SU-DHL-6 (cell line): ENCODE results near the gene CHRNA4.

ENCODE experiments used
- H2AFZ ChIP-seq: fragments of 200-600 bp; sonication (generic); 2 replicates; pipeline ENCODE4 v1.6.1; 2014; ENCODE audit warnings: low read depth, mild to moderate bottlenecking, moderate library complexity, mixed read lengths, antibody characterized with exemption, low read length; ENCODE audit not compliant: severe bottlenecking
- H3F3A ChIP-seq: fragments of 200-600 bp; shearing (Covaris generic); 2 replicates; pipeline ENCODE4 v1.6.0; 2016; ENCODE audit warnings: antibody characterized with exemption, mild to moderate bottlenecking; ENCODE audit not compliant: insufficient read depth
- H3K27ac ChIP-seq: fragments of 200-600 bp; sonication (generic); 2 replicates; pipeline ENCODE4 v1.5.1; 2016; ENCODE audit warnings: low read depth, mild to moderate bottlenecking, low read length, moderate library complexity, mixed read lengths
- H3K27me3 ChIP-seq: fragments of 200-600 bp; sonication (generic), shearing (Covaris generic); 2 replicates; pipeline ENCODE4 v1.6.0; 2014; ENCODE audit warnings: mild to moderate bottlenecking, low read length
- H3K36me3 ChIP-seq: fragments of 200-600 bp; sonication (generic); 2 replicates; pipeline ENCODE4 v1.6.1; 2014; ENCODE audit warnings: mild to moderate bottlenecking, low read length, mixed read lengths
- H3K4me2 ChIP-seq: fragments of 300-600, 200-600 bp; shearing (Covaris generic), sonication (generic); 2 replicates; pipeline ENCODE4 v1.6.0; 2014; ENCODE audit warnings: low read length, low read depth, mild to moderate bottlenecking; ENCODE audit not compliant: poor library complexity, severe bottlenecking
- H3K4me3 ChIP-seq: fragments of 200-600 bp; sonication (generic); 2 replicates; pipeline ENCODE4 v1.5.1; 2014; ENCODE audit warnings: antibody characterized with exemption, low read length, mild to moderate bottlenecking, mixed read lengths; ENCODE audit not compliant: insufficient read depth, poor library complexity, severe bottlenecking
- H3K79me2 ChIP-seq: fragments of 200-600 bp; sonication (generic); 2 replicates; pipeline ENCODE4 v1.6.1; 2014; ENCODE audit warnings: mild to moderate bottlenecking, low read length, moderate library complexity; ENCODE audit not compliant: insufficient read depth
- H3K9ac ChIP-seq: fragments of 200-600 bp; sonication (generic); 2 replicates; pipeline ENCODE4 v1.7.0; 2014; ENCODE audit warnings: mild to moderate bottlenecking, low read length
- H3K9me2 ChIP-seq: fragments of 200-600 bp; sonication (generic); replicated peaks from 2 replicates; pipeline ENCODE4 v1.6.1; 2014; ENCODE audit warnings: low read length; ENCODE audit not compliant: insufficient read depth
- H3K9me3 ChIP-seq: fragments of 200-600 bp; sonication (generic); 2 replicates; pipeline ENCODE4 v1.6.1; 2014; ENCODE audit warnings: low read length, mixed read lengths; ENCODE audit not compliant: insufficient read depth
- H4K20me1 ChIP-seq: fragments of 200-600 bp; sonication (generic); 2 replicates; pipeline ENCODE4 v1.6.1; 2014; ENCODE audit warnings: low read depth, mild to moderate bottlenecking, antibody characterized with exemption, low read length, moderate library complexity, mixed read lengths
- EZH2phosphoT487 ChIP-seq: fragments of 200-600 bp; sonication (generic), shearing (Covaris generic); conservative IDR thresholded peaks from 2 replicates; pipeline ENCODE4 v1.6.1; 2018; ENCODE audit warnings: mild to moderate bottlenecking, antibody characterized with exemption, low read length, moderate library complexity, mixed read lengths
- TF ChIP-seq, protein P1 (sequence below): fragments of 200-600 bp; sonication (generic); IDR thresholded peaks from one replicate; pipeline ENCODE4 v1.5.1; 2017; ENCODE audit warnings: antibody characterized with exemption, mild to moderate bottlenecking, low read length, moderate library complexity; ENCODE audit not compliant: insufficient read depth, poor library complexity, severe bottlenecking

Gene CHRNA4

DNA sequence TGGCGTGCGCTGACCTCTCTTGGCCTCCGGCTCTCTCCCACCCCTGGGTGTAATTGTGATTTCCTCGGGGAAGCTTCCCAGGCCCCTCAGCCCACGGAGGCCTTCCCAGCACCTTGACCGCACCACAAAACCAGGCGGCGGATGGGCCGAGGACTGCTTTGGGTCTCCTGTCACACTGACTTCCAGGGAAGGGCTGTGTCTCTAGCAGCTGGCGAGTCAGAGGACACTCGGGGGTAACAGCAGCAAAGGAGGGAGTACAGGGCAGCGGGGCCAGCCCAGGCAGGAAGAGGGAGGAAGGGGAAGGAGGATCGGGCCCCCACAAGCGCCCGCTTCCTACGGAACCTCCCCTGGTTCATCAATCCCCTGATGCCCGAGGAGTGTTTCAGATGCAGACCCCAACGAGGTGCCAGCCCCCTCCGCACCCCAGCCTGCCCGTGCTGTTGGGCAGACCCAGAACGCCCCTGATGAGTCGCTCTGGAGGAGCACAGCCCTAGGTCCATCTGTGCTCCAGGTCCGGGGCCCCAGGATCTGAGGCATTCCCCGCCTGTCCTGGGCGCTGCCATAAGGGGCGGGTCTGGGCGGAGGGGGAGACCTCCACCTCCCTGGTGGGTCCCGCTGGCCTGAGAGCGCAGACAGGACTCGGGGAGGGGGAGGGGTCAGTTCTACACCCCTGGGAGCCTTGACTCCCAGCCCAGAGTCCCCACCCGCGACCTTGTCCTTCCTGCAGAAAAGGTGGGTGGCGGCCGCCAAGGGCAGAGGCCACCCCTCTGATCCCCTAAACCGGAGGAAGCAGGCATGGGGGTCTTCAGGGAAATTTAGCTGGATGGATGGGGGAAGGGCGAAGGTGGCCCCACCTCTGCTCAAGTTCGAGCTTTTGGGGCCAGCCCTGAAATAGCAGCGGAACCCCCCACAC, 956 bp downstream of the CHRNA4 start:
- H3K4me3 ChIP-seq, result no peak overlapping the region
- H3K27me3 ChIP-seq, result no peaks in the 10 kb centered on the region
- no peaks in the 10 kb centered on the region for H3F3A ChIP-seq
- H3K9me3 ChIP-seq, result no peaks in the 10 kb centered on the region
- H4K20me1 ChIP-seq, result no peaks in the 10 kb centered on the region
- H3K4me2 ChIP-seq, result no peak overlapping the region
- H3K9me2 ChIP-seq, result no peaks in the 10 kb centered on the region
- H3K27ac ChIP-seq, result no peak overlapping the region
- no peaks in the 10 kb centered on the region for H3K36me3 ChIP-seq
- no peak overlapping the region for H2AFZ ChIP-seq
- no peak overlapping the region for H3K9ac ChIP-seq
- H3K79me2 ChIP-seq, result no peaks in the 10 kb centered on the region
- TF ChIP-seq, protein P1, sequence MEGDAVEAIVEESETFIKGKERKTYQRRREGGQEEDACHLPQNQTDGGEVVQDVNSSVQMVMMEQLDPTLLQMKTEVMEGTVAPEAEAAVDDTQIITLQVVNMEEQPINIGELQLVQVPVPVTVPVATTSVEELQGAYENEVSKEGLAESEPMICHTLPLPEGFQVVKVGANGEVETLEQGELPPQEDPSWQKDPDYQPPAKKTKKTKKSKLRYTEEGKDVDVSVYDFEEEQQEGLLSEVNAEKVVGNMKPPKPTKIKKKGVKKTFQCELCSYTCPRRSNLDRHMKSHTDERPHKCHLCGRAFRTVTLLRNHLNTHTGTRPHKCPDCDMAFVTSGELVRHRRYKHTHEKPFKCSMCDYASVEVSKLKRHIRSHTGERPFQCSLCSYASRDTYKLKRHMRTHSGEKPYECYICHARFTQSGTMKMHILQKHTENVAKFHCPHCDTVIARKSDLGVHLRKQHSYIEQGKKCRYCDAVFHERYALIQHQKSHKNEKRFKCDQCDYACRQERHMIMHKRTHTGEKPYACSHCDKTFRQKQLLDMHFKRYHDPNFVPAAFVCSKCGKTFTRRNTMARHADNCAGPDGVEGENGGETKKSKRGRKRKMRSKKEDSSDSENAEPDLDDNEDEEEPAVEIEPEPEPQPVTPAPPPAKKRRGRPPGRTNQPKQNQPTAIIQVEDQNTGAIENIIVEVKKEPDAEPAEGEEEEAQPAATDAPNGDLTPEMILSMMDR, result no peak
- TF ChIP-seq EZH2phosphoT487, result no peak

DNA sequence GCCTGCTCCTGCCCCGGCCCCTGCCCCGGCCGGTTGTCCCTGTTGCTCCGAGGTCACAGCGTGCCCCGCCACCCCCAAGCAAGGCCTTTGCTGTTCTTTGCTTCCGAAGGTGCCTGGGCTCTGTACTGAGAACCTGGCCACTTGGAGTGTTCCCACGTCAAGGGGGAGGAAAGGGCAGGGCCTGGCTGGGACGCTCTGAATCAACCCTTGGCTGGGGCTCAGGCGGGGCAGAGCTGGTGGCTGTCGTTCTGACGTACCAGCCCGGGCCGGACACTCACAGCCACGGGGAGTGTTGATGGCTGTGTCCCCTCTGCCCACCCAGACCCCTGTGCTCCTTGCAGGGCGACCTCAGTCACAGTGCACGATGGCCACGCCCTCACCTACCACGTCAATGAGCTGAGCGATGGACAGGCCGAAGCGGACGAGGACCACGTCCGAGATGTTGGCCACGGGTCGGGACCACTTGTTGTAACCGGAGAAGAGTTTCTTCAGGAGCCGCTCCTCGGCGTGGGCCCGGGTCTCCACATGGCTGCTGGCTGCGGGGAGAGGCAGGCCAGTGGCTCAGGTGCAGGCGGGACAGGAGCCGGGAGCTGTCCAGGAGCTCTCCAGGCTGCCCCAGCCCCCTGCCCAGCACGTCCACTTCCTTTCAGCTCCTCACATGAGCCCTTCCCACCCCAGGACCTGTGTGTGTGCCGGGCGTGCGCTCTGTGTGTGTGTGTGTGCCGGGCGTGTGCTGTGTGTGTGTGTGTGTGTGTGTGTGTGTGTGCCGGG, 1.8 kb downstream of the CHRNA4 start:
- no peaks in the 10 kb centered on the region for H3K9me2 ChIP-seq
- no peak overlapping the region for H2AFZ ChIP-seq
- no peaks in the 10 kb centered on the region for H3K9me3 ChIP-seq
- no peak overlapping the region for H3K4me3 ChIP-seq
- no peak overlapping the region for H3K9ac ChIP-seq
- no peaks in the 10 kb centered on the region for H3K79me2 ChIP-seq
- no peaks in the 10 kb centered on the region for H3K36me3 ChIP-seq
- no peaks in the 10 kb centered on the region for H4K20me1 ChIP-seq
- no peaks in the 10 kb centered on the region for H3F3A ChIP-seq
- TF ChIP-seq, protein P1, result no peak
- no peak for TF ChIP-seq EZH2phosphoT487
- H3K27me3 ChIP-seq, result no peaks in the 10 kb centered on the region
- no peak overlapping the region for H3K27ac ChIP-seq
- no peak overlapping the region for H3K4me2 ChIP-seq

DNA sequence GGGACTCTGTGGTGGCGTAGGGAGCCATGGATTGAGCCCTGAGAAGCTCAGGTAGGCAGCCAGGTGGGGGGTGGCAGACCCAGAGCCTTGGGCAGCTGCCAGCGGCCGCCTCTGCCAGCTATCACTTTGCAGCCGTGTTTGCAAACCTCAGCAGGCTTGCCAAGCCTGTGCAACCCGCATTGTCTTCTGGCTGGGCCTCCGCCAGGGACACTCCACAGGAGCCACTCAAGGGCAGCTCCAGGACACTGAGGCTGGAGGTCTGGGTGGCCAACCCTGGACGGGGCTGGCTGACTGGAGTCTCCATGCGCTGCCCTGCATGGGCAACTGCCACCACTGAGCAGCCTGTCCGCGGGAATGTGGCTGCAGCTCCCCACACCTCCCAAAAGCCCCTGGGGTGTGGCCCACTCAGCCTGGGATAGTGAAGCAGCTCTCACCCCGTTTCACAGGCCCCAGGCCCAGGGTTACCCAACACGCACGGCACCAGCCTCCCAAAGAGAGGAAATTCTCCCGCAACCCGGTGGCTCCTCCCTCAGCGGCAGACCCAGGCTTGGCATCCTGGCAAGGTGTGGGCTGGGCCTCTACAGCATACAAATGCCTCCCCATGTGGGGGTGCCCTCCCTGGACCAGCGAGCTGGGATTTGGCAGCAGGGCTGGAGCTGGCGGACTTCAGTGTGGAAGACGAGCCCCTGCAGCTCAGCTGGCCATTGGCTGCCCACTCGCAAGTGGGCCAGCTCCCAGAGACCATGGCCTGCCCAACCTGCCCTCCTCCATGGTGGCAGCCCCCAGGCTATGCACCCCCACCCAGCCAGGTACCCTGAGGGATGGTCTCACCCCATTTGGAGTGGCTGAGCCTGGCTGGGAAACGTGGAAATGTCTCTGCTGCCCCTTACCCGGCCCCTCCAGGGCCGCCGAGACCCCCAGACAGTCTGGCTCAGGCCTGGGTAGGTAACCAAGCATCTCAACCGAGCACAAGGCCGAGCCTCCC, 2.9 kb downstream of the CHRNA4 start:
- no peak overlapping the region for H2AFZ ChIP-seq
- no peak overlapping the region for H3K27ac ChIP-seq
- no peak overlapping the region for H3K4me2 ChIP-seq
- no peaks in the 10 kb centered on the region for H3K9me3 ChIP-seq
- no peaks in the 10 kb centered on the region for H3K9me2 ChIP-seq
- H3K9ac ChIP-seq, result no peak overlapping the region
- H3K79me2 ChIP-seq, result no peaks in the 10 kb centered on the region
- no peak overlapping the region for H3K4me3 ChIP-seq
- no peaks in the 10 kb centered on the region for H3F3A ChIP-seq
- H3K27me3 ChIP-seq, result no peaks in the 10 kb centered on the region
- TF ChIP-seq, protein P1, result no peak
- no peak for TF ChIP-seq EZH2phosphoT487
- no peaks in the 10 kb centered on the region for H4K20me1 ChIP-seq
- H3K36me3 ChIP-seq, result no peaks in the 10 kb centered on the region
